Middle frontal gyrus (tissue), 1 donor: ENCODE results near the gene PRRG2.

Experiments
- DNase-seq: peaks from one replicate; pipeline ENCODE4 v3.0.0-alpha.2; 2015; ENCODE audit warnings: low spot score; ENCODE audit errors: extremely low spot score

The PRRG2 gene

DNA sequence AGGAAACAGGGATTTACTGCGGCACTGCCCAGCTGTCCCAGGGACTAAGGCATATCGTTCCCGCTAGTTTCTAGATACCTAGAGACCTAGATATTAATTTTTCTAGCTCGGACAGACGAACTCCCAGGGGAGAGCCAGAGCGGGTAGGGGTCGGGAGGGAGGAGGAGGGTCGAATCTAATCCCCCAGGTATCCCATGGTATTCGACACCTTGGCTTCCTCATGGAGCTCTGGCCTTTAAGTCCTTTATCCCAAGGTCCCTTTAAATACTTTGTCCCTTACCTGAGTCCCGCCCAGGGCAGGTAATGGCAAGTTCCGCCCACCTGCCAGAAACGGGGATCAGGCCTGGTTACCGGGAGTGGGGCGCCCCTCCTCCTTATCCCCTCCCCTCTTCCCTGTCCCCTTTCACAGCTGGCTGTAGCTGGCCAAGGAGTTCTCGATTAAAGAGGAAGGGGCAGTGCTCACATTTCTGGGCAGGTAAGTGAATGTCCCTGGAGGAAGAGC, at the start of gene PRRG2:
PRRG2 (plus strand) TSS at position 310 of the 502 bp plus-strand sequence. CDS start 1,904 bp downstream, outside the sequence.
- DNase-seq: no peak

DNA sequence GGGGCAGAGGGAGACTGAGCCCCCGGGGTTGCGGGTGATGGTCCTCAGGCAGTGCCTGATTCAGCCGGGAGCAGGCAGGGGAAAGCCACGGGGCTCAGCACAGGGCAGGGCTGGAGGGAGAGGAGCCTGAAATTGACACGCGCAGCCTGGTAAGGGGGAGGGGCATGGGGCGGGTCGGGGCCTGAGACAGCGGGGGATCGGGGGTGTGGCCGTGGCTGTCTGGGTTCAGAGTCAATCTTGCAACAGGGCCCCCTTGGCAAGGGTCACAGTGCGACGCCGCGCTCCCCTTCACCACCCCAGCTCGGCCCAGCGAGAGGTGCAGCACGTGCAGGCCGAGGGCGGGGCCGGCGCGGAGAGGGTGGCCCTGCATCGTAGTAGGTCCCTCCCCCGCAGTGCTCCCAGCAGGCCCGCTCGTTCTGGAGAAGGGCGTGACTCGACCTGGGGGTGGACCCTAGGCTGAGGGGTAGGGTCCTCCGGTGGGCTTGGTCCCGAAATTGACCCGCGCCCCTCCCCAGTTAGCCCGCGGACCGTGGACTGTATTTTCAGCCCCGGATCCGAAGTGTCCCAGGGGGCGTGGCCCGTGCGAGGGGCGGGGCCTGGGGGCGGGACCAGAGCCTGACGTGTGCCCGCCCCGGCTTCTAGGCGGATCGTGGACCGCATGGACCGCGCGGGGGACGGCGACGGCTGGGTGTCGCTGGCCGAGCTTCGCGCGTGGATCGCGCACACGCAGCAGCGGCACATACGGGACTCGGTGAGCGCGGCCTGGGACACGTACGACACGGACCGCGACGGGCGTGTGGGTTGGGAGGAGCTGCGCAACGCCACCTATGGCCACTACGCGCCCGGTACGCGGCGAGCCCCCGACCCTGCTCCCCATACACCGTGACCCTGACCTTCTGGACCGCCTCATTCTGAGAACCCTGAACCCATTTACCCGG, 47.3 kb upstream of the PRRG2 start:
- no peak for DNase-seq

DNA sequence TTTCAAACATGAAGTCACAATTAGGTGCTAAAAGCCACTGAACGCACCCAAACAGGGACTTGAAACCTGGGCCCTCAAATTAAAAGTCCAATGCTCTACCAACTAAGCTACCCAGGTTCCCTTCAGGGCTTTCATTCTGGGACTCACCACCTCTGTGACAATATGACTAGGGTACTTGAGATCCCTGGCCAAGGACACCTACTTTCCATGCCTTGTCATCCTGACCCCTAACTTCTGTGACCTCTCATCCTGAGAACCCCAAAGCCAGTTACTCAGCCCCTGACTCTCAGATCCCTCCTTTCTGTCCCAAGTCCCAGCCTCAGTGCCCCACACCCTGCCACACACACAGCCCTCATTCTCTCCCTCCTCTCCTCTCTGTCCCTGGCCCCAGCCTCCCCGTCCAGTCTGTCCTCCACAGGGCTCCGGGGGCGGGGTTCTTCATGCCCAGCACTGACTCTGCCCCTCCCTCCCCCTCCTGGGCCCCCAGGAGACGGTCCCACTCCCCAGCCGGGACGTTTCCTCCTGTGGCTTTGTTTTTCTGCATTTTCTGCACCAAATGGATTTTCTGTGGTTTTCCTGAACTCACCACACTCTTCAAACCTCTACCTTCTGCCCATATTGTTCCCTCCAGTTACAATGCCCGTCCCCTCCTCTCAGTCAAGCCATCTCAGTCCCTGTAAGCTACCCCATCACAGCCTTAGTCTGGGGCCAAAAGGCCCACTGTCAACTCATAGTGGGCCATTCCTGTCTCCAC, 46.3 kb upstream of the PRRG2 start:
- no peak for DNase-seq

DNA sequence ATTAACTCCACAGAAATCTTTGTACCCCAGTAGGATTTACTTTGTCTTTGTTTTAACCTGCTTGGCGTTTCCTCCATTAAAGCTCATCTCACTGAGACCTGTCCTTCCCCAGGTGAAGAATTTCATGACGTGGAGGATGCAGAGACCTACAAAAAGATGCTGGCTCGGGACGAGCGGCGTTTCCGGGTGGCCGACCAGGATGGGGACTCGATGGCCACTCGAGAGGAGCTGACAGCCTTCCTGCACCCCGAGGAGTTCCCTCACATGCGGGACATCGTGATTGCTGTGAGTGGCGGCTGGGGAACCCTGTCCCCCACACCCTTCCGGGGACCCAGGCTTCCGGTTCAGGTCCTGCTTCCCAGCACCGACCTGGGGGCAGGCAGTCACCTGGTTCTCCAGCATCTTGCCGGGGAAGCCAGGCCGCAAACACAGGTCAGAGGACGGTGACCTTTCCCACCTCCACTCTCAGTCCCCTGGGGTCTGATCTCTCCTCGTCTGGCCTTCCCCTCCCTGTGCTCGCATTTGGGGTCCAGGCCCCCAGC, 44.1 kb upstream of the PRRG2 start:
- DNase-seq: no peak

DNA sequence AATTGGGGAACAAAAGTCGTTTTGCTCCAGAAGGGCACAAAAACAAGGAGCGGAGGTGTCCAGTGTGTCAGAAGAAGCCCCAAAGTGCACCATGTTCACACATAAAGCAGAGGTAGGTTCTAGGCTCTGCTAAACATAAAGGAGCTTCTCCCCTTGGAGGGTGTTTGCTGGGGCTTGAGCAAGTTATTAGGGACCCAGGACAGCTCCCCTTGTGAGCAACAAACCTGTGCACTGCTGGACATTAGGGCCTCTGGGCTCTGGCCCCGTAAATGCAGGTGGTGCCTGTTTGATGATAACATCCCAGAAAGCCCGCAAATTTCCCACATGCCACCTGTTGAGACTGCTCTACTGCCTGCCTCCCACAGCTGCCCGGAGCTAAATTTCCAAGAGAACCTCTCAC, 42.5 kb upstream of the PRRG2 start:
- no peak for DNase-seq

DNA sequence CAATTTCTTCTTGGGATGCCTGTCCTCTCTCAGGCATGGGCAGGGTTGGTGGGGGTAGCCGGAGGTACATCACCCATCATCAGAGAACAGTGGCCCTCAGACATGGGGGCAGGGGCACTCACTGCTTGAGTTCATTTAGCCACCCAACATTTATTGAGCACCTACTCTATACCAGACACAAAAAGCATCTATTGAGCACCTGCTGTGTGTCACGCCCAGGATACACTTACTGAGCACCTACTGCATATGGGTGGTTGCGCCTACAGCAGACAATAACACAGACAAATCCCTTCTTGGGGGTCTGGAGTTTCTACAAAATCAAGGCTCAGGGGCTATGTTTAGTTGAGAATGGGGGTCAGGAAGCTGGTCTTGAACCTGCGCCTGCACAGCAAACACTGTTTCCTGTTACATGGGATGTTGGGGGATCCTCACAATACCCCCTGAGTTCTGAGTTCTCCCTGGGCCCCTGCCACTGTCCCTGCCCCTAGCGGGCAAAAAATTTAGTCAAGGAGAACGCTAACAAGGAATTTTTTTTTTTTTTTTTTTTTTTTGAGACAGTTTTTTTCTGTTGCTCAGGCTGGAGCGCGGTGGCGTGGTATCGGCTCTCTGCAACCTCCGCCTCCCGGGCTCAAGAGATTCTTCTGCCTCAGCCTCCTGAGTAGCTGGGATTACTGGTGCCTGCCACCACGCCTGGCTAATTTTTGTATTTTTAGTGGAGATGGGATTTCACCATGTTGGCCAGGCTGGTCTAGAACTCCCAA, 41.7 kb upstream of the PRRG2 start:
- DNase-seq: no peak

DNA sequence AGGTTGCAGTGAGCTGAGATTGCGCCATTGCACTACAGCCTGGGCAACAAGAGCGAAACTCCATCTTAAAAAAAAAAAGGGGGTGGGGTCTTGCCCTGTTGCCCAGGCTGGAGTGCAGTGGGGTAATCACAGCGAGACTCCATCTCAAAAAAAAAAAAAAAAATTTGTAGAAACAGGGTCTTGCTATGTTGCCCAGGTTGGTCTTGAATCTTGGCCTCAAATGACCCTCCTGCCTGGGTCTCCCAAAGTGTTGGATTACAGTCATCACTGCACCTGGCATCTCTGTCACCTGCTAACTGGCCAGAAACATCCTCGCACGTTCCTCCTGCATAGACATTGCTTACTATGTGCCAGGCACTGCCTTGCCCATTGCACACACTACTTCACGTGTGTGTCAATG, 39.2 kb upstream of the PRRG2 start:
- no peak for DNase-seq

DNA sequence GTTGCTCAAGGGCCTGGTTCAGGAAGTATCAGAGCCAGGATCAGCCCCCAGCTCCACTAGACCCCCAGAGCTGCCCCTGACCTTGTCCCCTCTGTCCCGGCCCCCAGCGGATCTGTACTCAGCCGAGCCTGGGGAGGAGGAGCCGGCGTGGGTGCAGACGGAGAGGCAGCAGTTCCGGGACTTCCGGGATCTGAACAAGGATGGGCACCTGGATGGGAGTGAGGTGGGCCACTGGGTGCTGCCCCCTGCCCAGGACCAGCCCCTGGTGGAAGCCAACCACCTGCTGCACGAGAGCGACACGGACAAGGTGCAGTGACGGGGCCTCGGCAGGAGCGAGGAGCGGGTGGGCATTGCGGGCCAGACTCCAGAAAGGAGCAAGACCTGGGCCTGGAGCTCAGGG, 38.7 kb upstream of the PRRG2 start:
- DNase-seq: no peak

DNA sequence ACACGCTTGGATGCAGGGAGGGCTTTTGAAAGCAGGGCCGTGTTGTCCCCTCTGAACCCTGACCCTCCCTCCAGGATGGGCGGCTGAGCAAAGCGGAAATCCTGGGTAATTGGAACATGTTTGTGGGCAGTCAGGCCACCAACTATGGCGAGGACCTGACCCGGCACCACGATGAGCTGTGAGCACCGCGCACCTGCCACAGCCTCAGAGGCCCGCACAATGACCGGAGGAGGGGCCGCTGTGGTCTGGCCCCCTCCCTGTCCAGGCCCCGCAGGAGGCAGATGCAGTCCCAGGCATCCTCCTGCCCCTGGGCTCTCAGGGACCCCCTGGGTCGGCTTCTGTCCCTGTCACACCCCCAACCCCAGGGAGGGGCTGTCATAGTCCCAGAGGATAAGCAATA, 38.1 kb upstream of the PRRG2 start:
- DNase-seq: no peak

DNA sequence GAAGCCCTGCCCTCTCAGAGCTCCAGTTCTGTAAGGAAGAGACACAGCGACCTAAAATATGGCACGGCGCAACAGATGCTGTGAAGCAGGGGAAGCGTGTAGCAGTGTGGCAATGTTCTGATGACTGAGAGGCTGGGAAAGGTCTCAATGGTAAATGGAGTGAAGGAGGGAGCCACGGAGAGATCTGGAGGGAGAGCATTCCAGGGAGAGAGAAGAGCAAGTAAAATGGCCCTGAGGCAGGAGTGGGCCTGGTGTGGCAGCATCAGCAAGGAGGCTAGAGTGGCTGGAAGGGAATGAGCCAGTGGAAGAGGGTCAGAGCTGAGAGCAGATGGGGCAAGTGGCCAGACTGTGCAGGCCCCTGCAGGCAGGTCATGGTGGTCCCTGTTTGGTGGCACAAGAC, 37.0 kb upstream of the PRRG2 start:
- DNase-seq: no peak

DNA sequence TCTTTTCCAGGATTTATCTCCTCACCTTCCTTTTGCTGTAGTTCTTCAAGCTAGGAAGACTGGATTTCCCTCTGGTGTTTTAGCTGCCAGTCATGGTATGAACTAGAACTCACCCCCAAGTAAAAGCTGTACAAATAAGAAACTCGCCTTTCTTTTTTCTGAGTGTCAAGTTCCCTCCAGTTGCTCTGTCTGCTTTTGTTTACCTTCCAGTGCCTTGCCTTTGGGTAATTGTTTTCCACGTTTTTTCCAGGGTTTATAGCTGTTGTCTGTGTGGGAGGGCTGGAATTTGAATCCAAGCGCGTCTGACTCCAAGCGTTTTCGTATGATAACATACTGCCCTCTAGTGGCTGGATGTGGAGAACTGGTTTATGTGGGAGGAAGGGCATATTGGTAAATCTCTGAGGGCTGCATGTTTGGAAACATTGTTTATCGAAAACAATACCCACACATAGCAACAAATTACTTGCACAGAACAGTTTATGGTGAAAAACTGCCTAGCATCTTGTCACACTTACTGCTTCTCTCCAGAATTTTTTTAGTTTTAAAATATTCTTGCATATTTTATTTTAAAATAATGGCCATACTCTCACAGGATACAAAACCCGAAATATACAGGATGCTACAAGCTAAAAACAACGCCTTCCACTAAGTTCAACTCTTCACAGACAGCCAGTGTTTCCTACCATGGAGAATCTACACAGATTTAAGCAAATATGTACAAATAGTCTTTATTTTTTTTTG, 34.1 kb upstream of the PRRG2 start:
- DNase-seq: peak; percentile 88

DNA sequence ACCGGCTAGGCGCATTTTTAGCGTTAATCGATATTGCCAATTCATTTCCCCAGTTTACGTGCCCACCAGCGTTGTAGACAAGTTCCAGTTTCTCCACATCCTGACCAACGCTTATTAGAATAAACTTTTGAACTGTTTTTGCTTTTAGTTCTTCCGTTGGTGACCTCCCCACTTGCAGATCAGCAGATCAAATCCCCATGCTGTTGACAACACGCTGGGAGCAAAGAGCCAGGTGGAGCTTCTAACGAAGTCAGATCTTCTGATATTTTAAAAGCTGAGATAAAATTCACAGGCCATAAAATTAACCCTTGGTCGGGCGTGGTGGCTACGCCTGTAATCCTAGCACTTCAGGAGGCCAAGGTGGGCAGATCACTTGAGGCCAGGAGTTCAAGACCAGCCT, 32.1 kb upstream of the PRRG2 start:
- DNase-seq: no peak

DNA sequence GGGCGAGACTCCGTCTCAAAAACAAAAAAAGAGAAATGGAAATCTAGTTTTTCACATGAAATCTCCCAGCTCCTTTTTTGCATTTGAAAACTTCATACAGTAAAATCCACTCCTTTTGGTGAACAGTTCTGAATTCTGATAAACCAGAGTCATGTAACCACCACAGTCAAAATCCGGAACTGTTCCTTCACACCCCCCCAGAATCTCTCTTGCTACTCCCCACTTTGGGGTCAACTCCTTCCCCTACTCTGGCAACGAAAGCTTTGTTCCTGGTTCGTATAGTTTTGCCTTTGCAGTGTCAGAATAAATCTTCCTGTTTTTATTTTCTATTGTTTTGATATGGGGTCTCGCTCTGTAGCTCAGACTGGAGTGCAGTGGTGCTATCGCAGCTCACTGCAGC, 29.6 kb upstream of the PRRG2 start:
- no peak for DNase-seq

DNA sequence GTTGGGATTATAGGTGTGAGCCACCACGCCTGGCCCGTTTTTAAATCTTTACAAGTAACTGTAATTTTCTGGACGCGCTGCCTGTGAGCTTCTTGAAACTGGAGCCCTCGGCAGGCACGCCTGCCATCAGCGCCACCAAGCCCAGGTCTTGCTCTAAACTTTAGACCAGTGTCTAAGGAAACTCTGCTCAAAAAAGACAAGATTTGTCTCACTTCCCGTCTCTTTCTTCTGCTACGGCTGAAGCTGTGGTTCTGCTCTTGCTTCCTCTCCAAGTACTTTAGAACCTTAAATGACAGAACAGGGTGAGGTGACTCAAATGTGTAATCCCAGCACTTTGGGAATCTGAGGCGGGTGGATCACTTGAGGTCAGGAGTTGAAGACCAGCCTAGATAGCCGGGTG, 28.4 kb upstream of the PRRG2 start:
- DNase-seq: no peak

DNA sequence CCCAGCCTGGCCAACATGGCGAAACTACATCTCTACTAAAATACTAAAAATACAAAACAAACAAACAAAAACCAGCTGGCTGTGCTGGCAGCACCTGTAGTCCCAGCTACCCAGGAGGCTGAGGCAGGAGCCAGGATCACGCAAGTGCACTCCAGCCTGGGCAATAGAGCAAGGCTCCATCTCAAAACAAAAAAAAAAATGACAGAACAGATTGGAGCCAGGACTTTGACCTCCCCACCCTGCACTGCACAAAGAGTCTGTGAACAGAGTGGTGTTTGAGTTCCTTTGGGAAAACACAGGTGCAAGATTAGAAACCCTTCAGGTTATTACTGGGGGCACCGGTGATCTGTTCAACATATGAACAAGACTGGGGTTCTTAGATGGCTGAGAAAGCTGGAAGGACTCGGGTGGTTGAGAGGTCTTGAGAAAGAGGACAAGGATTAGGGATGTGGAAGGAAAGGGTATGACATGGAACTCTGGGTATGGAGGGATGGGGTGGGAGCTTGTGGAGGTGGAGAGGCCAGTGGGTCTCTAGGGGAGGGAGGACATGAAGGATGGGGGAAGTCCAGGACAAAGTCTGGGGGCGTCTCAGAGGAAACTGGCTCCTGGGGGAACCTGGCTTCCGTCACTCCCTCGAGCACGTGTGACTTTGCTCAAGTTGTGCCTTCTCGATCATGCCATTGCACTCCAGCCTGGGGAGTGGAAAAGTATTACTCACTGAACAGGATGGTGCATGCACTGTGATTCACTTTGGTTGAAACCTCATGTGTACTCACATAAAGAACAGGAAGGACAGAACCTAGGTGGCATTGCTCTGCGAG, 27.5 kb upstream of the PRRG2 start:
- DNase-seq: no peak

DNA sequence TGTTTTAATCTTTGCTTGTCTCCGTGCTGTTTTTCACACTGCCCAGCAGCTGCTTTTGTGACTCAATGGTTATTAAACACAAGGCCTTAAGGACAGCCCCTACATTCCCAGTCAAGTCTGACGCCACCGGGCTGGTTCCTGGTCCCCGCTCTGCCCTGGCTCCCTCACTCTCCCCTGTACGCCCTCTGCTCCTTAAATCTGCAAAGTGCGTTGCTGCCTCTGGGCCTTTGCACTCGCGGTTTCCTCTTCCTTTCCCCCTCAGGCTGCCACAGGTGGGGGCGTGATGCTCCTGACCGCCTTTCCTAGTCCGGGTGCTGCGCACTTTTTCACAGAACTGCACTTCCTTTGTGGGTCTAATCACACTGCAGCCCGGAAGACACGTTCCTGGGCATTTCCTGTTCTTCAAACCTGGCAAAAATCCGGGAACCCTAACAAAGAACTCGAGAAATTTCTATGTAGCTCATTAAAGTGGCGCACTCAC, 26.4 kb upstream of the PRRG2 start:
- no peak for DNase-seq

DNA sequence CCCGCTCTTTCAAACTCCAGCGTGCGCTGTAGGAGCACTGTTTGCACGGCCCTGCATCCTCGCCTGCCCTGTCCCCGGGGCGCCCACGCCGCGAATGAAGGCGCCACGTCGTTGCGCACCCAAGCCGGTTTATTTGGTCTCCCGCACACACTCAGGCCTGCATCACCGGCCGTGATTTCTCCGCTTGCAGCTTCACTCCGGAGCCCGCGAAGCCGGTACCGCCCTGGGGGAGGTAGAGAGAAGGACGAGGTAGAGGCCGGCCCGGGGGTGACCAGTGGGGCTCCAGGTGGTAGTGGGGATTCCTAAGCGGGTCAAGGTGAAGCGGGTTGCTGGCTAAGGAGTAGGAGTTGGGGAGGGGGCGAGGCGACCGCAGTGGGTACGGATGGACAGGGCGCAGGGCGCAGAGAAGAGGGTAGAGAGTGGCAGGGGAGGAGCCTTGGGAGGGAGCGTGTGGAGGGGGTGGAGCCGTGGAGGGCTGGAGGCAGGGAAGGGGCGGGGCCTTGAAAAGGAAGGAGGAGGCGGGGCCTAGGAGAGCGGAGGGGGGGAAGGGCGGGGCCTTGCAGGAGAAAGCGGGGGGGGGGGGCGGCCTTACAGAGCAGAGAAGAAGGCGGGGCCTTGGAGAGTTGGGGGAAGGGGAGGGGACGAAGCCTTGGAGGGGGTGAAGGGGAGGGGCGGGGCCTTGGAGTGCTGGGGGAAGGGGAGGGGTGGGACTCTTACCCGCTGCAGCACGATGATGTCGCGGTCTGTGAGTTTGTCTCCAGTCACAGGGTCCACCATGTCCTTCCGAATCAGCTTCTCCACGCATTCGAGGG, 25.3 kb upstream of the PRRG2 start:
- DNase-seq: no peak
